ENCODE data around the gene JAK3.

JAK3 gene

DNA sequence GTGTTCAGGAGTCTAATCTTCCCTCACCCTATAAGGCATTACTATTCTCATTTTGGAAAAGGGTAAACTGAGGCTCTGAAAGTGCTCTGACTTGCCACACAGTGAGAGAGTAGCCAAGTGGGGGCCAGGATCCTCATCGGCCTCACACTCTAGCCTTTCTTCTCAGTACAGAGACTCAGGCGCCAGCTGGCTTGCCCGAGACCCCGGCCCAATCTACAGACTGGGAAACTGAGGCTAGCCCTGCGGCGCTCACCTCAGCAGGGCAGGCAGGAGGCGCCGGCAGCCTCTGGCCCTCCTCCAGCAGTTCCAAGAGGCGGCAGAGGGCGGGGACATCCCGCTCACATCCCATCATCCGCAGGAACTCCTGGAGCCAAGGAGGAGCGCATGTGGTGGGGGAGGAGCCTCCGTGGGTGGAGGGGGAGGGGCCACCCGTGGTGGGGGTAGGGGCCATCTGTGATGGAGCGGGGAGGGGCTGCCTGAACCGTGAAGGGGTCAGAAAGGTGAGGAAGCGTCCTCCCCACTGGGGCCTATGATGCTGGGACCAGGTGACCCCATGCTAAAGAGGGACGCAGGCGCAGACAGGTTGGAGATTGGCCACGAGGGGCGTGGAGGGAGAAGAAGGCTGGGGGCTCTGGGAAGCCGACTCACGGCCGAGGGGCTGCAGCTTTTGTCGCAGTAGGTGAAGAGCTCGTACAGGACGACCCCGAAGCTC is 17.8 kb downstream of the JAK3 start:
- peak overlapping the region; percentile 30 for H3K4me3 ChIP-seq (ENCODE audit: low read length)
- TF ChIP-seq, protein P1, sequence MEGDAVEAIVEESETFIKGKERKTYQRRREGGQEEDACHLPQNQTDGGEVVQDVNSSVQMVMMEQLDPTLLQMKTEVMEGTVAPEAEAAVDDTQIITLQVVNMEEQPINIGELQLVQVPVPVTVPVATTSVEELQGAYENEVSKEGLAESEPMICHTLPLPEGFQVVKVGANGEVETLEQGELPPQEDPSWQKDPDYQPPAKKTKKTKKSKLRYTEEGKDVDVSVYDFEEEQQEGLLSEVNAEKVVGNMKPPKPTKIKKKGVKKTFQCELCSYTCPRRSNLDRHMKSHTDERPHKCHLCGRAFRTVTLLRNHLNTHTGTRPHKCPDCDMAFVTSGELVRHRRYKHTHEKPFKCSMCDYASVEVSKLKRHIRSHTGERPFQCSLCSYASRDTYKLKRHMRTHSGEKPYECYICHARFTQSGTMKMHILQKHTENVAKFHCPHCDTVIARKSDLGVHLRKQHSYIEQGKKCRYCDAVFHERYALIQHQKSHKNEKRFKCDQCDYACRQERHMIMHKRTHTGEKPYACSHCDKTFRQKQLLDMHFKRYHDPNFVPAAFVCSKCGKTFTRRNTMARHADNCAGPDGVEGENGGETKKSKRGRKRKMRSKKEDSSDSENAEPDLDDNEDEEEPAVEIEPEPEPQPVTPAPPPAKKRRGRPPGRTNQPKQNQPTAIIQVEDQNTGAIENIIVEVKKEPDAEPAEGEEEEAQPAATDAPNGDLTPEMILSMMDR (conservative IDR thresholded peaks at IDR 0.05; ENCODE audit: low read length): no peak

DNA sequence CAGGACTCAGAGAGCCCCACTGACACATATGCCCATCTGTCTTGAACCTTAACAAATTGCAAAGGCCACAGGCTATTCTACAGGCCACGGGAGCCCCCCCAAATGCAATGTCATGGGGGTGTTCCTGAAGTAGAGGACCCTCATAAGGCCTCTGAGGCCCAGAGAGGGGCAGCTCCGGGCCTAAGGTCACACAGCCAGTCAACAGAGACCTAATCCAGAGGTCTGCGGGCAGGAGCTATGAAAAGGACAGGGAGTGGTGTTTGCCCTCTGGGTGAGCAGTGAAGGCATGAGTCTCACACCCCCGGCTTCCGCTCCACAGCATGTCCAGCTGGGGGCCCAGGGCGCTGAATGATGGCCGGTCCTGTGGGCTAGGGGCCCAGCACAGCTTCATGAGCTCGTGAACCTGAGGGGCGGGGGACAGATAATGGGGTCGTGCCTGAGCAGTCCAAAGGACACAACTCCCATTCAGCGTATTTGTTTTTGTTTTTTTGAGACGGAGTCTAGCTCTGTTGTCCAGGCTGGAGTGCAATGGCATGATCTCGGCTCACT is 21.2 kb downstream of the JAK3 start:
- no peak for DNase-seq (ENCODE audit: low read depth)
- H3K4me3 ChIP-seq (ENCODE audit: low read length): no peak overlapping the region
- TF ChIP-seq, protein P1 (conservative IDR thresholded peaks at IDR 0.05; ENCODE audit: low read length): no peak

More for the DNA sequence above, 17.8 kb downstream of the JAK3 start:
- peak; percentile 15 for DNase-seq (ENCODE audit: low read depth)

DNA sequence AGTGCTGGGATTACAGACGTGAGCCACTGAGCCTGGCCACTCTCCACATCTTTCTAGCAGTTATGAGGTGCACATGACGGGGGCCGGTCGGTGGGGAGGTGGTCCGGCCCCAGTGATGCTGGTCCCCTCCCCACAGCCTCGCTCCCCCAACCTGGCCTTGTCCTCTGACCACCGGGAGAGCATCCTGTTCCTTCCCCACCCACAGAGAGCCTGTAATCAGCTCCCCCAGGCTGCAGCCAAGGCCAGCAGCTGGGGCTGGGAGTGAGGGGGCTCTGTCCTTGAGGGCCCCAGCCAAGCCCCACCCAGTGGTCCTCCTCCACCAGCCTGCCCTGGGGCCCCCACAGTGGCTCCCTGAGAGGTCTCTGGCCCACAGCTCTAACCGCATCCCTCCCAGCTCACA is 23.4 kb downstream of the JAK3 start:
- no peak for DNase-seq (ENCODE audit: low read depth)
- TF ChIP-seq, protein P1 (conservative IDR thresholded peaks at IDR 0.05; ENCODE audit: low read length): no peak
- H3K4me3 ChIP-seq (ENCODE audit: low read length): no peak overlapping the region

DNA sequence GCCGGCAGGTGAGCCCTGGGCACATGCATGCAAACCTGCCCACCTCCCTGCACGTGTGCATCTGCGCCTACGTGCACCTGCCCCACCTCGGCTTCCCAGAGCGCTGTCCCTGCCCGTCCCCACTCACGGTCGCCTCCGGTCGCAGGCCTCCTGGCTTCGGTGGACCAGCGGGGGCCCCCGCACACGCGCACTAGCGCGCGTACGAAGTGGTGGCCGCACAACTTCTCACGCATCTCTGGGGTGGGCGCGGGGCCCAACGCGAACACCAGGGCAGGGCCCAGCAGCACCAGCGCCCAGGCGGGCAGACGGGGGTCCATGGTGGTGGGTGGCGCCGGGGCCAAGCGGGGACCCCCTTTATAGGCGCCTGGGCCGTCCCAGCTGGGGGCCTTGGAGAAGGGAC is 26.6 kb downstream of the JAK3 start, which contains the start of gene INSL3:
Gene INSL3, minus strand, starts transcription at position 330 of the 400 bp plus-strand sequence. Its CDS starts 13 bp downstream, at position 317.
- TF ChIP-seq, protein P1 (conservative IDR thresholded peaks at IDR 0.05; ENCODE audit: low read length): no peak
- DNase-seq (ENCODE audit: low read depth): no peak
- no peak within 1 kb of the TSS for H3K4me3 ChIP-seq (ENCODE audit: low read length)

DNA sequence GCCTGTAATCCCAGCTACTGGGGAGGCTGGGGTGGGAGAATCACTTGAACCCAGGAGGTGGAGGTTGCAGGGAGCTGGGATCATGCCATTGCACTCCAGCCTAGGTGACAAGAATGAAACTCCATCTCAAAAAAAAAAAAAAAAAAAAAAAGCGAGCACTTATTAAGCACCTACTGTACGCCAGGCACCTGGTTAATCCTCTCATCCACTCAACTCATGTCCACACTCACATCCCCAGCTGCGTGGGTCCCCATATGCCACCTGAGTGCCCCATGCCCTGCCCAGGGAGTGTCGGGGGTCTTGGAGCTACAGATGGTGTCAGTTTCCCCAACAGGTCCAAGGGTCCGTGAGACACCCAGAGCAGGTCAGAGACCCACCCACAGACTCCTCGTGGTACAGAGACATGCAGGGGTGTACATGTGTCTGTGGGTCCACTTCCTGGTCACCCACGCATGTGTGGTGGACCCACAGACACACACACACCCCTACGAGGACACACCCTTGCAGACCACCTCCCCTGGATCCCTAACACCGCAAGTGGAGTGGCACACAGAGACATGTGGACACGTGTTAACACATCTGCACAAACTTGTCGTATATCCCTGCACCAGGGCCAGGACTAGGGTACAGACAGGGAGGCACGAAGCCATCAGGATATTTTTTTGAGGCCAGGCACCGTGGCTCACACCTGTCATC is 30.0 kb downstream of the JAK3 start:
- no peak for DNase-seq (ENCODE audit: low read depth)
- H3K4me3 ChIP-seq (ENCODE audit: low read length): no peak overlapping the region
- TF ChIP-seq, protein P1 (conservative IDR thresholded peaks at IDR 0.05; ENCODE audit: low read length): no peak

DNA sequence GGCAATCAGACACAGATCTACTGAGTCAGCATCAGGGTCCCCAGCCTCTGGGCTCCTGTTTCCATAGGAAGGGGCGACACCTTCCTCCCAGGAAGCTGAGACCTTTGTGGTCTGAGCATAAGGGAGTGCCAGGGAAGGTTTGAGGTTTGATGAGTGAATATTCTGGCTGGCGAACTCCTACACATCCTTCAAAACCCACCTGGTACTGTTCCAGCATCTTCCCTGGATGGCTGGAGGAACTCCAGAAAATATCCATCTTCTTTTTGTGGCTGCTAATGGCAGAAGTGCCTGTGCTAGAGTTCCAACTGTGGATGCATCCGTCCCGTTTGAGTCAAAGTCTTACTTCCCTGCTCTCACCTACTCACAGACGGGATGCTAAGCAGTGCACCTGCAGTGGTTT is 35.7 kb downstream of the JAK3 start:
- no peak for DNase-seq (ENCODE audit: low read depth)
- no peak overlapping the region for H3K4me3 ChIP-seq (ENCODE audit: low read length)
- TF ChIP-seq, protein P1 (conservative IDR thresholded peaks at IDR 0.05; ENCODE audit: low read length): no peak

All from AG10803 (cell line).